MG63 (cell line): ENCODE measurements around the gene ECHDC3. TPM values are rescaled to one million over a fixed set of nuclear protein-coding genes. Genes with fewer than 3 reads are reported as not detected.

Source experiments
- DNase-seq: peaks from one replicate; pipeline ENCODE4 v3.0.0-alpha.2; 2020
- H3K27me3 ChIP-seq: fragments of 250-450 bp; sonication (Bioruptor Pico); 2 replicates; pipeline ENCODE4 v1.5.1; 2020; ENCODE audit warnings: mild to moderate bottlenecking, moderate library complexity
- H3K36me3 ChIP-seq: fragments of 250-450 bp; sonication (Bioruptor Pico); 2 replicates; pipeline ENCODE4 v1.5.1; 2020; ENCODE audit warnings: mild to moderate bottlenecking, moderate library complexity
- H3K4me3 ChIP-seq: fragments of 250-450 bp; sonication (Bioruptor Pico); 2 replicates; pipeline ENCODE4 v1.5.1; 2020; ENCODE audit warnings: mild to moderate bottlenecking, moderate library complexity
- H3K9me3 ChIP-seq: fragments of 250-450 bp; sonication (Bioruptor Pico); 2 replicates; pipeline ENCODE4 v1.5.1; 2020; ENCODE audit warnings: mild to moderate bottlenecking, moderate library complexity
- total RNA-seq: library from RNA; depleted of rRNA; stranded (reverse); fragments of >200 nt; shearing (Covaris generic); gene quantifications from 2 replicates; pipeline ENCODE4 v1.2.3, GENCODE V29; 2014; ENCODE audit warnings: low replicate concordance

Gene ECHDC3
- total RNA-seq, 1 experiment from 2014 or later = 63.9 TPM

- H3K4me3 ChIP-seq = no peak overlapping the region
- DNase-seq = no peak
- H3K27me3 ChIP-seq = no peaks in the 10 kb centered on the region
- peaks cover 43% of the 10 kb centered on the region for H3K36me3 ChIP-seq
- no peaks in the 10 kb centered on the region for H3K9me3 ChIP-seq
These were observed 16.5 kb downstream of the ECHDC3 start for GRCh38 chr10:11758527-11759236.

GRCh38 chr10:11759347-11759746 lies 17.2 kb downstream of the ECHDC3 start:
- no peaks in the 10 kb centered on the region for H3K9me3 ChIP-seq
- DNase-seq = no peak
- peaks cover 43% of the 10 kb centered on the region for H3K36me3 ChIP-seq
- no peaks in the 10 kb centered on the region for H3K27me3 ChIP-seq
- no peak overlapping the region for H3K4me3 ChIP-seq

GRCh38 chr10:11760151-11760550 lies 18.0 kb downstream of the ECHDC3 start:
- Histone ChIP-seq H3K36me3 (peaks cover 40% of the 10 kb centered on the region), H3K9me3 (no peaks in the 10 kb centered on the region), H3K4me3 (no peak overlapping the region), H3K27me3 (no peaks in the 10 kb centered on the region)
- no peak for DNase-seq

GRCh38 chr10:11760861-11761260 lies 18.7 kb downstream of the ECHDC3 start:
- Histone ChIP-seq H3K27me3 (no peaks in the 10 kb centered on the region), H3K36me3 (peaks cover 39% of the 10 kb centered on the region), H3K4me3 (no peak overlapping the region), H3K9me3 (no peaks in the 10 kb centered on the region)
- DNase-seq = no peak

GRCh38 chr10:11761431-11761830 lies 19.2 kb downstream of the ECHDC3 start:
- H3K27me3 ChIP-seq = no peaks in the 10 kb centered on the region
- H3K4me3 ChIP-seq = no peak overlapping the region
- H3K36me3 ChIP-seq = peaks cover 33% of the 10 kb centered on the region
- no peaks in the 10 kb centered on the region for H3K9me3 ChIP-seq
- no peak for DNase-seq

GRCh38 chr10:11762706-11763500 lies 20.7 kb downstream of the ECHDC3 start:
- H3K36me3 ChIP-seq = peaks cover 33% of the 10 kb centered on the region
- H3K9me3 ChIP-seq = no peaks in the 10 kb centered on the region
- no peak for DNase-seq
- no peak overlapping the region for H3K4me3 ChIP-seq
- H3K27me3 ChIP-seq = no peaks in the 10 kb centered on the region

- no peaks in the 10 kb centered on the region for H3K9me3 ChIP-seq
- no peaks in the 10 kb centered on the region for H3K27me3 ChIP-seq
- no peak for DNase-seq
- H3K4me3 ChIP-seq = no peak overlapping the region
- peaks cover 30% of the 10 kb centered on the region for H3K36me3 ChIP-seq
These were observed 21.3 kb downstream of the ECHDC3 start for GRCh38 chr10:11763501-11763861.

- no peak for DNase-seq
- H3K27me3 ChIP-seq = no peaks in the 10 kb centered on the region
- H3K36me3 ChIP-seq = peaks cover 18% of the 10 kb centered on the region
- H3K9me3 ChIP-seq = no peaks in the 10 kb centered on the region
- H3K4me3 ChIP-seq = no peak overlapping the region
These were observed 23.0 kb downstream of the ECHDC3 start for GRCh38 chr10:11765141-11765540.

GRCh38 chr10:11772575-11773288 lies 30.6 kb downstream of the ECHDC3 start:
- Histone ChIP-seq H3K27me3 (no peaks in the 10 kb centered on the region), H3K36me3 (no peaks in the 10 kb centered on the region), H3K9me3 (no peaks in the 10 kb centered on the region), H3K4me3 (no peak overlapping the region)
- peak; percentile 10 for DNase-seq

- H3K36me3 ChIP-seq = no peaks in the 10 kb centered on the region
- H3K4me3 ChIP-seq = no peak overlapping the region
- H3K27me3 ChIP-seq = no peaks in the 10 kb centered on the region
- no peak for DNase-seq
- no peaks in the 10 kb centered on the region for H3K9me3 ChIP-seq
These were observed 31.7 kb downstream of the ECHDC3 start for GRCh38 chr10:11773761-11774441.

GRCh38 chr10:11775412-11775811 lies 33.2 kb downstream of the ECHDC3 start:
- Histone ChIP-seq H3K9me3 (no peaks in the 10 kb centered on the region), H3K27me3 (no peaks in the 10 kb centered on the region), H3K36me3 (no peaks in the 10 kb centered on the region), H3K4me3 (no peak overlapping the region)
- no peak for DNase-seq

GRCh38 chr10:11776080-11776479 lies 33.9 kb downstream of the ECHDC3 start:
- Histone ChIP-seq H3K4me3 (no peak overlapping the region), H3K36me3 (no peaks in the 10 kb centered on the region), H3K27me3 (no peaks in the 10 kb centered on the region), H3K9me3 (no peaks in the 10 kb centered on the region)
- DNase-seq = no peak

- Histone ChIP-seq H3K36me3 (no peaks in the 10 kb centered on the region), H3K4me3 (no peak overlapping the region), H3K27me3 (no peaks in the 10 kb centered on the region), H3K9me3 (no peaks in the 10 kb centered on the region)
- no peak for DNase-seq
These were observed 38.9 kb downstream of the ECHDC3 start for GRCh38 chr10:11781114-11781513.

- Histone ChIP-seq H3K36me3 (no peaks in the 10 kb centered on the region), H3K4me3 (no peak overlapping the region), H3K27me3 (no peaks in the 10 kb centered on the region), H3K9me3 (no peaks in the 10 kb centered on the region)
- DNase-seq = no peak
These were observed 40.8 kb downstream of the ECHDC3 start for GRCh38 chr10:11782793-11783557.

GRCh38 chr10:11783558-11783865 lies 41.3 kb downstream of the ECHDC3 start:
- Histone ChIP-seq H3K4me3 (no peak overlapping the region), H3K27me3 (no peaks in the 10 kb centered on the region), H3K9me3 (no peaks in the 10 kb centered on the region), H3K36me3 (no peaks in the 10 kb centered on the region)
- DNase-seq = no peak

- no peak overlapping the region for H3K4me3 ChIP-seq
- DNase-seq = no peak
- H3K36me3 ChIP-seq = no peaks in the 10 kb centered on the region
- no peaks in the 10 kb centered on the region for H3K27me3 ChIP-seq
- no peaks in the 10 kb centered on the region for H3K9me3 ChIP-seq
These were observed 45.2 kb downstream of the ECHDC3 start for GRCh38 chr10:11787374-11787773.
